ENCODE measurements around the gene RTL9. TPM values are rescaled to one million over a fixed set of nuclear protein-coding genes. Genes with fewer than 3 reads are reported as not detected.

The RTL9 gene
- total and polyA plus RNA-seq, 9 of the 15 experiments (the other 6 are each of a cell fraction or from before 2014, with no cell fraction given) = 0.04 to 0.35 (median 0.13) TPM; not detected in 1

DNA sequence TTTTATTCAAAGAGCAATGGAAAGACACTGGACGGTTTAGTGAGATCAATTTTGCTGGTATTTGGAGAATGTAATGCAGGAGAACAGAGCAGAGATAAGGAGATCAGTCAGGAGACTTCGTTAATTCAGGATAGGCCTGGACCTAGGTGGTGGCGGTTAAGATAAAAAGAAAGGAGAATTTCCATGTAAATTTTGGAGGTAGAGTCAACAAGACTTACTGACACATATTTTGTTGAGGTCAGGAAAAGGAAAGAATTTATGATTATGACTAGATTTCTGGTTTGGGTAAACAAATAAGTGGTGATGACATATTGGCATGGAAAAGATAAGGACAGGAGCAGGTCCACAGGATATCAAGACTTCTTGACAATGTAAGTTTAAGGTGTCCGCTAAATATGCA, 31.9 kb upstream of the RTL9 start:
- no peaks in the 10 kb centered on the region for H3K79me2 ChIP-seq (ENCODE audit: control insufficient read depth, insufficient read depth, low read length)
- DNase-seq (ENCODE audit: extremely low read depth in 1 of 4, low spot score in 3 of 4) = no peak
- H3K9me1 ChIP-seq (ENCODE audit: control insufficient read depth, insufficient read depth, low read length) = no peaks in the 10 kb centered on the region
- no peaks in the 10 kb centered on the region for H3K36me3 ChIP-seq (ENCODE audit: control insufficient read depth, insufficient read depth, low read length)
- WGBS (ENCODE audit: insufficient coverage, low coverage, missing lambda C conversion rate) = 19% methylated on average over 4 of the region's 4 CpGs
- H3K4me2 ChIP-seq (ENCODE audit: insufficient read depth, low read length) = peak overlapping the region; percentile 22; the same call in 1 of the 2 replicates
- H3K27ac ChIP-seq (ENCODE audit: extremely low read depth, low read depth, low read length) = no peak overlapping the region
- no peaks in the 10 kb centered on the region for H3K9me3 ChIP-seq (replicated peaks; ENCODE audit: control insufficient read depth, insufficient read depth, low read depth, low read length)
- no peak for ATAC-seq
- no peak for FAIRE-seq
- POLR2A ChIA-PET = no interaction called here
- intact Hi-C loops (cut with micrococcal nuclease) (no loop called here), in situ Hi-C loops (cut with MboI) (loop anchor here (10.0 kb wide), 1 partner anchor 78 kb away; no protein-coding TSS in a partner anchor)
- TF ChIP-seq ARID1B (IDR thresholded peaks at IDR 0.05) (peak; percentile 18; the same call in 1 of the 2 replicates), RBM39 (optimal IDR thresholded peaks at IDR 0.05; ENCODE audit: low read depth, low read length) (no peak), MEIS2 (IDR thresholded peaks at IDR 0.05; ENCODE audit: partially characterized antibody) (peak; percentile 39)
- peak overlapping the region; percentile 53; the same call in 1 of the 2 replicates for H2AFZ ChIP-seq (ENCODE audit: low read depth, low read length)
- H3K9ac ChIP-seq (ENCODE audit: insufficient read depth in 1 of 2, low read depth in 2 of 2, low read length in 2 of 2) = no peak overlapping the region
- BruUV-seq (replicated peaks) = no TSS peak
- no peak overlapping the region for H3K4me3 ChIP-seq
- H4K20me1 ChIP-seq (replicated peaks; ENCODE audit: control insufficient read depth, insufficient read depth, low read length) = no peaks in the 10 kb centered on the region
- no peaks in the 10 kb centered on the region for H3K27me3 ChIP-seq (ENCODE audit: control insufficient read depth in 2 of 2, insufficient read depth in 2 of 2, low read length in 2 of 2)
- CTCF ChIA-PET (ENCODE audit: low intra/inter-chr PET ratio) = no interaction called here
- H3K4me1 ChIP-seq (replicated peaks in 1 of 2; ENCODE audit: control insufficient read depth in 2 of 2, insufficient read depth in 2 of 2, low read length in 2 of 2) = peaks cover 0 to 20% of the 10 kb centered on the region in 2 experiments; a peak in 2 of 5 replicates

DNA sequence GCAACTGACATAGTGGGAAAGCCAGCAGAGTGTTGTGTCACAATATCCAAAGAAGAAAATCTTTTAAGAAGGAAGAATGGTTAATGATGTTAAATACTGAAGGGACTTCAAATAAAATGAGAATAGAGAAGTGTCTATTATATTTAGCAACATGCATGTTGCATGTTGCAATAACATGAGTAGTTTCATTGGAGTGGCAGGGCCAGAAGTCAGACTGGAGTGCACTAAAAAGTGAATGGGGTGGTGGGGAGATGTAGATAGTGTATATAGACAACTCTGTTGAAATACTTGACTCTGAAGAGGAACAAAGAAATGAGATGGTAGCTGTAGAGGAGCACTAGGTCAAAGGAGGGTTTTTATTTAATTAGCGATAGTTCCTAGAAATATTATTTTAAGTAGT, 31.3 kb upstream of the RTL9 start:
- no peak for FAIRE-seq
- H3K36me3 ChIP-seq (ENCODE audit: control insufficient read depth, insufficient read depth, low read length) = no peaks in the 10 kb centered on the region
- intact Hi-C loops (cut with micrococcal nuclease) = no loop called here
- ChIA-PET CTCF (ENCODE audit: low intra/inter-chr PET ratio) (no interaction called here), POLR2A (no interaction called here)
- H3K79me2 ChIP-seq (ENCODE audit: control insufficient read depth, insufficient read depth, low read length) = no peaks in the 10 kb centered on the region
- no peaks in the 10 kb centered on the region for H3K9me3 ChIP-seq (replicated peaks; ENCODE audit: control insufficient read depth, insufficient read depth, low read depth, low read length)
- H4K20me1 ChIP-seq (replicated peaks; ENCODE audit: control insufficient read depth, insufficient read depth, low read length) = no peaks in the 10 kb centered on the region
- no peaks in the 10 kb centered on the region for H3K9me1 ChIP-seq (ENCODE audit: control insufficient read depth, insufficient read depth, low read length)
- 100% methylated on average over 1 of the region's 1 CpG for WGBS (ENCODE audit: insufficient coverage, low coverage, missing lambda C conversion rate)
- in situ Hi-C loops (cut with MboI) = loop anchor here (10.0 kb wide), 1 partner anchor 77 kb away; no protein-coding TSS in a partner anchor
- no peak overlapping the region for H3K4me3 ChIP-seq
- no TSS peak for BruUV-seq (replicated peaks)
- ATAC-seq = peak; percentile 54
- no peak overlapping the region for H3K4me2 ChIP-seq (ENCODE audit: insufficient read depth, low read length)
- no peaks in the 10 kb centered on the region for H3K27me3 ChIP-seq (ENCODE audit: control insufficient read depth in 2 of 2, insufficient read depth in 2 of 2, low read length in 2 of 2)
- peak overlapping the region; percentile 53; the same call in 1 of the 2 replicates for H2AFZ ChIP-seq (ENCODE audit: low read depth, low read length)
- H3K27ac ChIP-seq (ENCODE audit: extremely low read depth, low read depth, low read length) = no peak overlapping the region
- peaks cover 0 to 20% of the 10 kb centered on the region in 2 experiments; a peak in 2 of 5 replicates for H3K4me1 ChIP-seq (replicated peaks in 1 of 2; ENCODE audit: control insufficient read depth in 2 of 2, insufficient read depth in 2 of 2, low read length in 2 of 2)
- DNase-seq (ENCODE audit: extremely low read depth in 1 of 4, low spot score in 3 of 4) = no peak
- no peak overlapping the region for H3K9ac ChIP-seq (ENCODE audit: insufficient read depth in 1 of 2, low read depth in 2 of 2, low read length in 2 of 2)
- peak; percentile 90 for TF ChIP-seq CEBPB (tag; IDR thresholded peaks at IDR 0.05)
- no peak for TF ChIP-seq ZNF175 (CRISPR knock-in tag; IDR thresholded peaks at IDR 0.05; ENCODE audit: low read depth)
- TF ChIP-seq NR2C1 (IDR thresholded peaks at IDR 0.05) = no peak
- no peak for TF ChIP-seq NR2C1 (tag; IDR thresholded peaks at IDR 0.05)
- peak; percentile 69; the same call in 1 of the 2 replicates for TF ChIP-seq CEBPG (CRISPR knock-in tag; IDR thresholded peaks at IDR 0.05)
- TF ChIP-seq CEBPG (tag; conservative IDR thresholded peaks at IDR 0.05 in 1 of 2, IDR thresholded peaks at IDR 0.05 in 1 of 2) = peak in 1 of 2 experiments; percentile 45; a peak in 1 of 4 replicates
- TF ChIP-seq, protein P1, sequence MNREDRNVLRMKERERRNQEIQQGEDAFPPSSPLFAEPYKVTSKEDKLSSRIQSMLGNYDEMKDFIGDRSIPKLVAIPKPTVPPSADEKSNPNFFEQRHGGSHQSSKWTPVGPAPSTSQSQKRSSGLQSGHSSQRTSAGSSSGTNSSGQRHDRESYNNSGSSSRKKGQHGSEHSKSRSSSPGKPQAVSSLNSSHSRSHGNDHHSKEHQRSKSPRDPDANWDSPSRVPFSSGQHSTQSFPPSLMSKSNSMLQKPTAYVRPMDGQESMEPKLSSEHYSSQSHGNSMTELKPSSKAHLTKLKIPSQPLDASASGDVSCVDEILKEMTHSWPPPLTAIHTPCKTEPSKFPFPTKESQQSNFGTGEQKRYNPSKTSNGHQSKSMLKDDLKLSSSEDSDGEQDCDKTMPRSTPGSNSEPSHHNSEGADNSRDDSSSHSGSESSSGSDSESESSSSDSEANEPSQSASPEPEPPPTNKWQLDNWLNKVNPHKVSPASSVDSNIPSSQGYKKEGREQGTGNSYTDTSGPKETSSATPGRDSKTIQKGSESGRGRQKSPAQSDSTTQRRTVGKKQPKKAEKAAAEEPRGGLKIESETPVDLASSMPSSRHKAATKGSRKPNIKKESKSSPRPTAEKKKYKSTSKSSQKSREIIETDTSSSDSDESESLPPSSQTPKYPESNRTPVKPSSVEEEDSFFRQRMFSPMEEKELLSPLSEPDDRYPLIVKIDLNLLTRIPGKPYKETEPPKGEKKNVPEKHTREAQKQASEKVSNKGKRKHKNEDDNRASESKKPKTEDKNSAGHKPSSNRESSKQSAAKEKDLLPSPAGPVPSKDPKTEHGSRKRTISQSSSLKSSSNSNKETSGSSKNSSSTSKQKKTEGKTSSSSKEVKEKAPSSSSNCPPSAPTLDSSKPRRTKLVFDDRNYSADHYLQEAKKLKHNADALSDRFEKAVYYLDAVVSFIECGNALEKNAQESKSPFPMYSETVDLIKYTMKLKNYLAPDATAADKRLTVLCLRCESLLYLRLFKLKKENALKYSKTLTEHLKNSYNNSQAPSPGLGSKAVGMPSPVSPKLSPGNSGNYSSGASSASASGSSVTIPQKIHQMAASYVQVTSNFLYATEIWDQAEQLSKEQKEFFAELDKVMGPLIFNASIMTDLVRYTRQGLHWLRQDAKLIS (CRISPR knock-in tag; IDR thresholded peaks at IDR 0.05) = no peak
- no peak for TF ChIP-seq XRCC3 (IDR thresholded peaks at IDR 0.05)
- TF ChIP-seq SP1 (CRISPR knock-in tag; IDR thresholded peaks at IDR 0.05) = no peak
- TF ChIP-seq NFRKB (IDR thresholded peaks at IDR 0.05; ENCODE audit: low read depth) = no peak
- TF ChIP-seq SRSF7 (optimal IDR thresholded peaks at IDR 0.05; ENCODE audit: low read depth, low read length) = no peak

Data from K562 (cell line).